ENCODE measurements around the gene PRAMEF11.
"Not testable (repeated sequence)": the region's sequence is repeated elsewhere in the genome, so short reads cannot be mapped to it uniquely, and the experiment has no call there.

- TF ChIP-seq CTCF (conservative IDR thresholded peaks at IDR 0.05); EZH2 (IDR thresholded peaks at IDR 0.05; ENCODE audit: low read depth): not testable (repeated sequence)
These were observed 46.5 kb downstream of the PRAMEF11 start for GRCh38 chr1:12784729-12785128.

Measured in PC-9 (cell line).